HEK293T (cell line): ENCODE measurements around the gene WDR38.

Experiments
- CTCF ChIA-PET: fragments of 350-600 bp; formaldehyde crosslinking; extraction: SDS; loops from one replicate; lab custom pipeline; 2021; ENCODE audit warnings: antibody characterized with exemption, inconsistent platforms; lab: Yijun Ruan, JAX
- POLR2A ChIA-PET: fragments of 350-600 bp; formaldehyde crosslinking; extraction: SDS; loops from one replicate; lab custom pipeline; 2020; ENCODE audit warnings: antibody characterized with exemption, inconsistent platforms; lab: Yijun Ruan, JAX
- DNase-seq: peaks from one replicate; pipeline ENCODE4 v3.0.0; 2012; ENCODE audit warnings: mixed read lengths; ENCODE audit errors: extremely low spot score
- ARNT ChIP-seq: fragments of 450-650 bp; IDR thresholded peaks from 2 replicates; pipeline ENCODE4 v1.6.1; 2017; ENCODE audit warnings: mild to moderate bottlenecking
- BHLHE40 ChIP-seq: fragments of 450-650 bp; IDR thresholded peaks from 2 replicates; pipeline ENCODE4 v1.6.1; 2016; ENCODE audit warnings: mild to moderate bottlenecking, moderate library complexity, borderline replicate concordance
- CTBP1 ChIP-seq: fragments of 450-650 bp; IDR thresholded peaks from 2 replicates; pipeline ENCODE4 v1.6.1; 2016; ENCODE audit warnings: borderline replicate concordance
- ELF4 ChIP-seq: fragments of 450-650 bp; IDR thresholded peaks from 2 replicates; pipeline ENCODE4 v1.6.1; 2017; ENCODE audit warnings: antibody characterized with exemption
- FOXA1 ChIP-seq: fragments of 450-650 bp; IDR thresholded peaks from 2 replicates; pipeline ENCODE4 v1.6.1; 2016; ENCODE audit warnings: mild to moderate bottlenecking
- FOXK2 ChIP-seq: fragments of 450-650 bp; IDR thresholded peaks from 2 replicates; pipeline ENCODE4 v1.6.1; 2016; ENCODE audit warnings: mild to moderate bottlenecking
- FOXM1 ChIP-seq: fragments of 450-650 bp; IDR thresholded peaks from 2 replicates; pipeline ENCODE4 v1.6.1; 2017; ENCODE audit warnings: mild to moderate bottlenecking, borderline replicate concordance
- HDGF ChIP-seq: fragments of 450-650 bp; IDR thresholded peaks from 2 replicates; pipeline ENCODE4 v1.6.1; 2017; ENCODE audit warnings: antibody characterized with exemption, borderline replicate concordance
- L3MBTL2 ChIP-seq: fragments of 450-650 bp; conservative IDR thresholded peaks from 2 replicates; pipeline ENCODE4 v1.6.1; 2016; ENCODE audit warnings: mild to moderate bottlenecking
- LEF1 ChIP-seq: fragments of 450-650 bp; IDR thresholded peaks from 2 replicates; pipeline ENCODE4 v1.6.1; 2017; ENCODE audit warnings: mild to moderate bottlenecking, borderline replicate concordance
- NFRKB ChIP-seq: fragments of 450-650 bp; IDR thresholded peaks from 2 replicates; pipeline ENCODE4 v1.6.1; 2016; ENCODE audit warnings: mild to moderate bottlenecking, moderate library complexity
- PKNOX1 ChIP-seq: fragments of 450-650 bp; IDR thresholded peaks from 2 replicates; pipeline ENCODE4 v1.6.1; 2016
- SP1 ChIP-seq: fragments of 450-650 bp; IDR thresholded peaks from 2 replicates; pipeline ENCODE4 v1.6.1; 2017
- SUZ12 ChIP-seq: fragments of 450-650 bp; IDR thresholded peaks from 2 replicates; pipeline ENCODE4 v1.6.1; 2016; ENCODE audit warnings: mild to moderate bottlenecking
- TARDBP ChIP-seq: fragments of 450-650 bp; IDR thresholded peaks from 2 replicates; pipeline ENCODE4 v1.6.1; 2016
- ZNF384 ChIP-seq: fragments of 450-650 bp; IDR thresholded peaks from 2 replicates; pipeline ENCODE4 v1.6.1; 2016

WDR38 gene

GRCh38 chr9:124810663-124811355 is 42.5 kb upstream of the WDR38 start:
- CTCF ChIA-PET, result interaction anchor here (1.0 kb wide), 1 partner anchor 31 kb away, joined by 3 read pairs; no protein-coding TSS in a partner anchor
- TF ChIP-seq NFRKB (no peak), FOXK2 (no peak), SUZ12 (no peak), CTBP1 (no peak), L3MBTL2 (no peak), FOXA1 (no peak), LEF1 (no peak), BHLHE40 (no peak), SP1 (no peak), PKNOX1 (no peak), FOXM1 (no peak), ARNT (no peak), ELF4 (no peak), TARDBP (no peak), HDGF (no peak)
- POLR2A ChIA-PET, result interaction anchor here (0.7 kb wide), 1 partner anchor 9 kb away, joined by 4 read pairs; no protein-coding TSS in a partner anchor
- DNase-seq, result no peak

- DNase-seq, result peak; percentile 49
- no peak for TF ChIP-seq LEF1
- TF ChIP-seq FOXA1, result no peak
- no peak for TF ChIP-seq FOXM1
- no peak for TF ChIP-seq SP1
- no peak for TF ChIP-seq ZNF384
- TF ChIP-seq SUZ12, result no peak
- TF ChIP-seq ARNT, result no peak
- no peak for TF ChIP-seq CTBP1
- no peak for TF ChIP-seq NFRKB
- TF ChIP-seq L3MBTL2, result no peak
- no peak for TF ChIP-seq PKNOX1
- TF ChIP-seq TARDBP, result no peak
- no peak for TF ChIP-seq ELF4
- TF ChIP-seq BHLHE40, result no peak
- TF ChIP-seq FOXK2, result no peak
- no peak for TF ChIP-seq HDGF
- POLR2A ChIA-PET, result interaction anchor here (1.0 to 2.0 kb wide), 4 partner anchors 33 to 69 kb away, joined by 3 to 6 read pairs (median 4); partner anchors contain the start of gene NR6A1
- CTCF ChIA-PET, result interaction anchor here (0.8 to 2.0 kb wide), 4 partner anchors 28 to 40 kb away, joined by 3 to 9 read pairs (median 4); partner anchors contain the start of genes OLFML2A and WDR38
Measured at GRCh38 chr9:124812441-124812876, 40.8 kb upstream of the WDR38 start.

- ChIA-PET POLR2A (interaction anchor here (0.6 to 2.0 kb wide), 6 partner anchors 11 to 312 kb away, joined by 3 to 7 read pairs (median 5); partner anchors contain the start of genes ARPC5L, NR6A1, RPL35 and WDR38), CTCF (interaction anchor here (1.4 to 2.0 kb wide), 3 partner anchors 27 to 40 kb away, joined by 3 to 9 read pairs (median 7); partner anchors contain the start of genes OLFML2A and WDR38)
- TF ChIP-seq L3MBTL2, result no peak
- TF ChIP-seq LEF1, result no peak
- TF ChIP-seq SP1, result no peak
- no peak for DNase-seq
Measured at GRCh38 chr9:124813041-124813440, 40.2 kb upstream of the WDR38 start.

GRCh38 chr9:124813501-124814163 is 39.6 kb upstream of the WDR38 start:
- ChIA-PET POLR2A (interaction anchor here (0.6 to 2.0 kb wide), 7 partner anchors 10 to 313 kb away, joined by 3 to 7 read pairs (median 5); partner anchors contain the start of genes ARPC5L, NR6A1, RPL35 and WDR38), CTCF (interaction anchor here (1.4 to 2.0 kb wide), 3 partner anchors 27 to 39 kb away, joined by 3 to 9 read pairs (median 7); partner anchors contain the start of genes OLFML2A and WDR38)
- TF ChIP-seq SP1, result no peak
- DNase-seq, result no peak

GRCh38 chr9:124814164-124814535 is 39.1 kb upstream of the WDR38 start:
- DNase-seq, result no peak
- ChIA-PET POLR2A (interaction anchor here (1.2 to 1.5 kb wide), 3 partner anchors 35 to 47 kb away, joined by 4 to 7 read pairs (median 4); partner anchors contain the start of genes ARPC5L, RPL35 and WDR38), CTCF (interaction anchor here (1.9 to 2.0 kb wide), 2 partner anchors 37 to 39 kb away, joined by 7 to 9 read pairs; partner anchors contain the start of genes OLFML2A and WDR38)
- no peak for TF ChIP-seq ARNT
- TF ChIP-seq FOXA1, result no peak
- no peak for TF ChIP-seq ZNF384
- no peak for TF ChIP-seq FOXM1

GRCh38 chr9:124815601-124816000 is 37.7 kb upstream of the WDR38 start:
- no peak for DNase-seq
- TF ChIP-seq SUZ12 (no peak), FOXK2 (no peak), FOXM1 (no peak), FOXA1 (no peak), NFRKB (no peak), CTBP1 (no peak), BHLHE40 (no peak), TARDBP (no peak)
- CTCF ChIA-PET, result no interaction called here
- POLR2A ChIA-PET, result no interaction called here
